ENCODE results near the gene LOXL1. TPM values are rescaled to one million over a fixed set of nuclear protein-coding genes. Genes with fewer than 3 reads are reported as not detected.
A peak's percentile ranks its signal among the peaks of the same experiment; 100 is the strongest.

LOXL1 gene
- total RNA-seq, 1 donor from 2014 or later: 280 TPM

GRCh38 chr15:73956743-73957135 lies 30.5 kb downstream of the LOXL1 start:
- H3K9me3 ChIP-seq (ENCODE audit: insufficient read depth, low read depth, low read length): no peaks in the 10 kb centered on the region
- DNase-seq (ENCODE audit: low read depth): peak; percentile 96
- H3K4me3 Mint-ChIP-seq (ENCODE audit: unreplicated experiment): no peak overlapping the region
- H3K27me3 Mint-ChIP-seq (ENCODE audit: low read depth, unreplicated experiment): peaks cover 4% of the 10 kb centered on the region
- no peak overlapping the region for H2AFZ ChIP-seq (ENCODE audit: low read depth, low read length)
- no peaks in the 10 kb centered on the region for H3K79me2 ChIP-seq (ENCODE audit: insufficient read depth, low read length)
- H3K9ac ChIP-seq (ENCODE audit: low read length): peak overlapping the region; percentile 40
- H3K36me3 ChIP-seq (ENCODE audit: insufficient read depth, low read length): peaks cover 12% of the 10 kb centered on the region
- peak overlapping the region; percentile 84 for H3K27ac Mint-ChIP-seq (ENCODE audit: unreplicated experiment)
- peak; percentile 88 for FAIRE-seq
- peak overlapping the region; percentile 66 for H3K4me2 ChIP-seq (ENCODE audit: low read length)
- peaks cover 49% of the 10 kb centered on the region for H3K4me1 Mint-ChIP-seq (ENCODE audit: low read depth, unreplicated experiment)
- no peaks in the 10 kb centered on the region for H3K27me3 ChIP-seq (ENCODE audit: insufficient read depth, low read length)
- no peaks in the 10 kb centered on the region for H4K20me1 ChIP-seq (ENCODE audit: insufficient read depth, low read length)
- H3K4me3 ChIP-seq (ENCODE audit: insufficient read depth, low read depth, low read length): no peak overlapping the region
- H3K27ac ChIP-seq (ENCODE audit: low read depth, low read length): peak overlapping the region; percentile 76
- peaks cover 35% of the 10 kb centered on the region for H3K4me1 ChIP-seq (ENCODE audit: insufficient read depth, low read length)
- H3K36me3 Mint-ChIP-seq (ENCODE audit: low read depth, unreplicated experiment): peaks cover 6% of the 10 kb centered on the region
- TF ChIP-seq CTCF (IDR thresholded peaks at IDR 0.05; ENCODE audit: insufficient read depth, low read depth, low read length): no peak
- no peak for TF ChIP-seq EZH2 (IDR thresholded peaks at IDR 0.05; ENCODE audit: insufficient read depth, low read length)
- H3K9me3 Mint-ChIP-seq (ENCODE audit: unreplicated experiment): no peaks in the 10 kb centered on the region

GRCh38 chr15:73957276-73957675 lies 31.0 kb downstream of the LOXL1 start:
- H4K20me1 ChIP-seq (ENCODE audit: insufficient read depth, low read length): no peaks in the 10 kb centered on the region
- Mint-ChIP-seq H3K4me1 (ENCODE audit: low read depth, unreplicated experiment) (peaks cover 46% of the 10 kb centered on the region), H3K27me3 (ENCODE audit: low read depth, unreplicated experiment) (peaks cover 4% of the 10 kb centered on the region), H3K36me3 (ENCODE audit: low read depth, unreplicated experiment) (peaks cover 6% of the 10 kb centered on the region), H3K27ac (ENCODE audit: unreplicated experiment) (peak overlapping the region; percentile 81), H3K9me3 (ENCODE audit: unreplicated experiment) (no peaks in the 10 kb centered on the region), H3K4me3 (ENCODE audit: unreplicated experiment) (no peak overlapping the region)
- peak overlapping the region; percentile 76 for H3K27ac ChIP-seq (ENCODE audit: low read depth, low read length)
- H3K9me3 ChIP-seq (ENCODE audit: insufficient read depth, low read depth, low read length): no peaks in the 10 kb centered on the region
- H3K36me3 ChIP-seq (ENCODE audit: insufficient read depth, low read length): peaks cover 8% of the 10 kb centered on the region
- FAIRE-seq: no peak
- H3K27me3 ChIP-seq (ENCODE audit: insufficient read depth, low read length): no peaks in the 10 kb centered on the region
- peak overlapping the region; percentile 66 for H3K4me2 ChIP-seq (ENCODE audit: low read length)
- no peak overlapping the region for H2AFZ ChIP-seq (ENCODE audit: low read depth, low read length)
- no peaks in the 10 kb centered on the region for H3K79me2 ChIP-seq (ENCODE audit: insufficient read depth, low read length)
- no peak overlapping the region for H3K4me3 ChIP-seq (ENCODE audit: insufficient read depth, low read depth, low read length)
- TF ChIP-seq EZH2 (IDR thresholded peaks at IDR 0.05; ENCODE audit: insufficient read depth, low read length) (no peak), CTCF (IDR thresholded peaks at IDR 0.05; ENCODE audit: insufficient read depth, low read depth, low read length) (no peak)
- peaks cover 32% of the 10 kb centered on the region for H3K4me1 ChIP-seq (ENCODE audit: insufficient read depth, low read length)
- DNase-seq (ENCODE audit: low read depth): no peak
- no peak overlapping the region for H3K9ac ChIP-seq (ENCODE audit: low read length)

- Mint-ChIP-seq H3K4me3 (ENCODE audit: unreplicated experiment) (no peak overlapping the region), H3K27me3 (ENCODE audit: low read depth, unreplicated experiment) (peaks cover 4% of the 10 kb centered on the region), H3K4me1 (ENCODE audit: low read depth, unreplicated experiment) (peaks cover 43% of the 10 kb centered on the region), H3K36me3 (ENCODE audit: low read depth, unreplicated experiment) (peaks cover 3% of the 10 kb centered on the region), H3K27ac (ENCODE audit: unreplicated experiment) (no peak overlapping the region), H3K9me3 (ENCODE audit: unreplicated experiment) (no peaks in the 10 kb centered on the region)
- Histone ChIP-seq H3K9ac (ENCODE audit: low read length) (no peak overlapping the region), H3K27ac (ENCODE audit: low read depth, low read length) (no peak overlapping the region), H3K9me3 (ENCODE audit: insufficient read depth, low read depth, low read length) (no peaks in the 10 kb centered on the region), H3K4me2 (ENCODE audit: low read length) (no peak overlapping the region), H3K36me3 (ENCODE audit: insufficient read depth, low read length) (peaks cover 3% of the 10 kb centered on the region), H3K4me3 (ENCODE audit: insufficient read depth, low read depth, low read length) (no peak overlapping the region), H2AFZ (ENCODE audit: low read depth, low read length) (no peak overlapping the region), H3K4me1 (ENCODE audit: insufficient read depth, low read length) (peaks cover 32% of the 10 kb centered on the region), H4K20me1 (ENCODE audit: insufficient read depth, low read length) (no peaks in the 10 kb centered on the region), H3K27me3 (ENCODE audit: insufficient read depth, low read length) (no peaks in the 10 kb centered on the region), H3K79me2 (ENCODE audit: insufficient read depth, low read length) (no peaks in the 10 kb centered on the region)
- no peak for TF ChIP-seq EZH2 (IDR thresholded peaks at IDR 0.05; ENCODE audit: insufficient read depth, low read length)
- TF ChIP-seq CTCF (IDR thresholded peaks at IDR 0.05; ENCODE audit: insufficient read depth, low read depth, low read length): no peak
- DNase-seq (ENCODE audit: low read depth): no peak
- no peak for FAIRE-seq
These were observed 31.5 kb downstream of the LOXL1 start for GRCh38 chr15:73957785-73958184.

Measured in astrocyte (in vitro differentiated cells and primary cell).